Measurements from ENCODE around the gene TTLL6.

Gene TTLL6

DNA sequence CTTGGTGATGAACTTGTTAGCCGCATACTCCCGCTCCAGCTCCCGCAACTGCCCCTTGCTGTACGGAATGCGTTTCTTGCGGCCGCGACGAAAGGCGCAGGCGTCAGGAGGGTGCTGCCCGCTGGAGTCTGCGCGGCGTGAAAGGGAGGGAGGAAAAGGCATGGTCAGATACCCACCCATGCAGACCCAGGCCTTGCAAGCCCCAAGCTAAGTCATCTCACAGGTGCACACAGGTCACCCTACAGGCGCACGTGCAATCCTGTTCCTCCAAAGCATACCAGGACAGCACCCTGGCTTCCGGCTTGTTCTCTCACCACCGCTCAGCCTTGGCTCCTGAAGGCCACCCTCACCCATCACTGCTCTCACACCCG is 90.1 kb downstream of the TTLL6 start:
- no peaks in the 10 kb centered on the region for H3K9me2 ChIP-seq (replicated peaks; ENCODE audit: insufficient read depth, low read length)
- no peak overlapping the region for H3K4me3 ChIP-seq (ENCODE audit: insufficient read depth, low read length, poor library complexity, severe bottlenecking)
- no peaks in the 10 kb centered on the region for H3F3A ChIP-seq (ENCODE audit: insufficient read depth)
- no peak overlapping the region for H2AFZ ChIP-seq (ENCODE audit: low read depth, low read length, severe bottlenecking)
- no peaks in the 10 kb centered on the region for H3K79me2 ChIP-seq (ENCODE audit: insufficient read depth, low read length)
- H3K9me3 ChIP-seq (ENCODE audit: insufficient read depth, low read length) = no peaks in the 10 kb centered on the region
- no peaks in the 10 kb centered on the region for H3K36me3 ChIP-seq (ENCODE audit: low read length)
- no peak overlapping the region for H3K27ac ChIP-seq (ENCODE audit: low read depth, low read length)
- H3K4me2 ChIP-seq (ENCODE audit: low read depth, low read length, poor library complexity, severe bottlenecking) = no peak overlapping the region
- H3K9ac ChIP-seq (ENCODE audit: low read length) = no peak overlapping the region
- H4K20me1 ChIP-seq (ENCODE audit: low read depth, low read length) = no peaks in the 10 kb centered on the region
- TF ChIP-seq EZH2phosphoT487 (conservative IDR thresholded peaks at IDR 0.05; ENCODE audit: low read length) = no peak
- TF ChIP-seq, protein P1, sequence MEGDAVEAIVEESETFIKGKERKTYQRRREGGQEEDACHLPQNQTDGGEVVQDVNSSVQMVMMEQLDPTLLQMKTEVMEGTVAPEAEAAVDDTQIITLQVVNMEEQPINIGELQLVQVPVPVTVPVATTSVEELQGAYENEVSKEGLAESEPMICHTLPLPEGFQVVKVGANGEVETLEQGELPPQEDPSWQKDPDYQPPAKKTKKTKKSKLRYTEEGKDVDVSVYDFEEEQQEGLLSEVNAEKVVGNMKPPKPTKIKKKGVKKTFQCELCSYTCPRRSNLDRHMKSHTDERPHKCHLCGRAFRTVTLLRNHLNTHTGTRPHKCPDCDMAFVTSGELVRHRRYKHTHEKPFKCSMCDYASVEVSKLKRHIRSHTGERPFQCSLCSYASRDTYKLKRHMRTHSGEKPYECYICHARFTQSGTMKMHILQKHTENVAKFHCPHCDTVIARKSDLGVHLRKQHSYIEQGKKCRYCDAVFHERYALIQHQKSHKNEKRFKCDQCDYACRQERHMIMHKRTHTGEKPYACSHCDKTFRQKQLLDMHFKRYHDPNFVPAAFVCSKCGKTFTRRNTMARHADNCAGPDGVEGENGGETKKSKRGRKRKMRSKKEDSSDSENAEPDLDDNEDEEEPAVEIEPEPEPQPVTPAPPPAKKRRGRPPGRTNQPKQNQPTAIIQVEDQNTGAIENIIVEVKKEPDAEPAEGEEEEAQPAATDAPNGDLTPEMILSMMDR (IDR thresholded peaks at IDR 0.05; ENCODE audit: insufficient read depth, low read length, poor library complexity, severe bottlenecking) = no peak
- no peaks in the 10 kb centered on the region for H3K27me3 ChIP-seq (ENCODE audit: low read length)

DNA sequence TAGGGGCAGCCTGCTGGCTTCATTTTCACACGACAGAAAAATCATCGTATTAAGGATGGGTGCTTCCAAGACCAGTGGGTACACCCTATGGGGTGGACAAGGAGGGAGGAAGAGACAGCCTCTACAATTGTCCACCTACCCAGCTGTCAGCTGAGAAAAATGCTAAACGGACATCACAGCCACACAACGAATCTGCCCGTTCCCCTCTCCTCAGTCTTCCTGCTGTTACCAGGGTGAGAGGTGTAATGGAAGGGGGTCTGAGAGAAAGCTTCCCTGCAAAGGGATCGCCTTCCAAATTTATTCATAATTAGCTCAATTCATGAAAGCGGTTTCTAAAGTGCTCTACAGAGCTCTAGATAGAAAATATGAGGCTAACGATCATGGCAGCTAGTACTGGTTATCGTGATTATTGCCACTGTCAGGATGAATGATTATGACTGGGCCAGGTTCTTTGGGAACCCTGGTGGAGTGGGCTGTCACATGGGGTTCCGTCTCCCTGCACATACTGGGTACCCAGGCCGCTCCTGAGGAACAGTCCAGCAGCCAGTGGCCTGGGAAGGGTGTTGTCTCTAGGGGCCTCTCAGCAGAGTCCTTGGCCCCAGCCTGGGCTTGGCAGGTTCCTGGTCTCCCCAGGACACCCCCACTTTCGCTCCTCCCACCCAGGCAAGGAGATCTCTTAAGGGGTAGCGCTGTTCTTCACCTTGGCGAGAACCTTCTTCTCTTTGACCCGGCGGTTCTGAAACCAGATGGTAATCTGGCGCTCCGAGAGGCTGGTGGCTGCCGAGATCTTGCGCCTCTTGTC is 90.7 kb downstream of the TTLL6 start:
- no peak overlapping the region for H2AFZ ChIP-seq (ENCODE audit: low read depth, low read length, severe bottlenecking)
- no peak for TF ChIP-seq EZH2phosphoT487 (conservative IDR thresholded peaks at IDR 0.05; ENCODE audit: low read length)
- TF ChIP-seq, protein P1 (IDR thresholded peaks at IDR 0.05; ENCODE audit: insufficient read depth, low read length, poor library complexity, severe bottlenecking) = no peak
- no peak overlapping the region for H3K27ac ChIP-seq (ENCODE audit: low read depth, low read length)
- no peaks in the 10 kb centered on the region for H3K9me2 ChIP-seq (replicated peaks; ENCODE audit: insufficient read depth, low read length)
- no peak overlapping the region for H3K4me2 ChIP-seq (ENCODE audit: low read depth, low read length, poor library complexity, severe bottlenecking)
- no peaks in the 10 kb centered on the region for H3F3A ChIP-seq (ENCODE audit: insufficient read depth)
- H3K9me3 ChIP-seq (ENCODE audit: insufficient read depth, low read length) = no peaks in the 10 kb centered on the region
- no peaks in the 10 kb centered on the region for H3K36me3 ChIP-seq (ENCODE audit: low read length)
- H3K27me3 ChIP-seq (ENCODE audit: low read length) = no peaks in the 10 kb centered on the region
- no peak overlapping the region for H3K9ac ChIP-seq (ENCODE audit: low read length)
- H3K79me2 ChIP-seq (ENCODE audit: insufficient read depth, low read length) = no peaks in the 10 kb centered on the region
- no peaks in the 10 kb centered on the region for H4K20me1 ChIP-seq (ENCODE audit: low read depth, low read length)
- H3K4me3 ChIP-seq (ENCODE audit: insufficient read depth, low read length, poor library complexity, severe bottlenecking) = no peak overlapping the region

DNA sequence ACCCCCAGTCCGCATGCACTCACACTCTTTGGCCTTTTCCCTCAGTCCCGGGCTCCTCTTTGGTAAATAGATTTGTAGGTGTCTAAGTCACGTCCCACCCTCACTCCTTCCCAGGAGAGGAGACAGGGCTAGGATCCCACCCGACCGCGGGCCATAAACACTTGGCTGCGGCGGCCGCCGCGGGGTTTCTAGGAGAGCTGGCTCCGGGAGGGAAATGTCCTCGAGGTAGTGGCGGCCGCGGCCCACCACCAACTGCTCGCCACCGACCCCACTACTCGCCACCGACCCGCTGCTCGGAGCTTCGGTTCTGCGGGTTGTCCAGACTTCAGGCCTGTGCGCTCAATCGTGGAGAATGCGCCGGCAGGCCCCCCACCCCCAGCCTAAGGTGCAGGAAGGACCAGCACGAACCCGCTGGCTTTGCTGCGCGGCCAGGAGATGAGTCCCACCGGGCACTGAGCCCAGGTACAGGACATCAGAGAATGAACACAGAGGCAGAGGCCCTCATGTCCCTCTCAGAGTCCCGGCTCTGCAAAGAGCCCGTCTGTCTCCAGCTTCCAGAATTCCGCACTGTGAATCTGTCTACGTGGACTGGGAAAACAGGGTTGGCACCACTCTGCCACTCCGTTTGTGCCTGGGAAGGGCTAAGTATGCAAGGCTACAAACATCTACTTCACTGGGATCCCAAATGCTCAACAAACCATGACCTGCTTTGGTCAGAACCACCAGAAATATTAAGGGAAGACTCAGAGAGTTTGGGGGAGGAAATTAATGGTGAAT is 91.6 kb downstream of the TTLL6 start:
- Histone ChIP-seq H3K4me2 (ENCODE audit: low read depth, low read length, poor library complexity, severe bottlenecking) (no peak overlapping the region), H3F3A (ENCODE audit: insufficient read depth) (no peaks in the 10 kb centered on the region), H3K9me3 (ENCODE audit: insufficient read depth, low read length) (no peaks in the 10 kb centered on the region), H3K36me3 (ENCODE audit: low read length) (no peaks in the 10 kb centered on the region), H3K79me2 (ENCODE audit: insufficient read depth, low read length) (no peaks in the 10 kb centered on the region), H3K9me2 (replicated peaks; ENCODE audit: insufficient read depth, low read length) (no peaks in the 10 kb centered on the region), H3K27me3 (ENCODE audit: low read length) (no peaks in the 10 kb centered on the region), H3K9ac (ENCODE audit: low read length) (no peak overlapping the region), H4K20me1 (ENCODE audit: low read depth, low read length) (no peaks in the 10 kb centered on the region), H3K4me3 (ENCODE audit: insufficient read depth, low read length, poor library complexity, severe bottlenecking) (no peak overlapping the region), H2AFZ (ENCODE audit: low read depth, low read length, severe bottlenecking) (no peak overlapping the region), H3K27ac (ENCODE audit: low read depth, low read length) (no peak overlapping the region)
- TF ChIP-seq EZH2phosphoT487 (conservative IDR thresholded peaks at IDR 0.05; ENCODE audit: low read length) = no peak
- TF ChIP-seq, protein P1 (IDR thresholded peaks at IDR 0.05; ENCODE audit: insufficient read depth, low read length, poor library complexity, severe bottlenecking) = no peak
